Smooth muscle cell (in vitro differentiated cells): ENCODE measurements around the gene PYHIN1. TPM values are rescaled to one million over a fixed set of nuclear protein-coding genes. Genes with fewer than 3 reads are reported as not detected.
A peak's percentile ranks its signal among the peaks of the same experiment; 100 is the strongest.

ENCODE experiments used
- DNase-seq: peaks from one replicate; lab custom pipeline; 2025; ENCODE audit not compliant: unreplicated experiment; lab: John Stamatoyannopoulos, UW
- H2AFZ ChIP-seq: fragments of 200-600 bp; sonication (generic); 2 replicates; pipeline ENCODE4 v1.6.0; 2016; ENCODE audit warnings: antibody characterized with exemption, low read depth, mild to moderate bottlenecking
- H3F3A ChIP-seq: fragments of 200-600 bp; sonication (generic); 2 replicates; pipeline ENCODE4 v1.6.0; 2017; ENCODE audit warnings: antibody characterized with exemption, low read depth
- H3K27ac ChIP-seq: fragments of 200-600 bp; sonication (generic); 2 replicates; pipeline ENCODE4 v1.5.1; 2016; ENCODE audit warnings: low read depth, mild to moderate bottlenecking
- H3K27me3 ChIP-seq: fragments of 200-600 bp; sonication (generic); 2 replicates; pipeline ENCODE4 v1.6.1; 2016; ENCODE audit warnings: low read depth, mild to moderate bottlenecking
- H3K36me3 ChIP-seq: fragments of 200-600 bp; sonication (generic); 2 replicates; pipeline ENCODE4 v1.5.1; 2016; ENCODE audit warnings: low read depth
- H3K4me1 ChIP-seq: fragments of 200-600 bp; sonication (generic); 2 replicates; pipeline ENCODE4 v1.5.1; 2016; ENCODE audit warnings: low read depth
- H3K4me2 ChIP-seq: fragments of 200-600 bp; sonication (generic); 2 replicates; pipeline ENCODE4 v1.6.0; 2016; ENCODE audit warnings: mild to moderate bottlenecking
- H3K4me3 ChIP-seq: fragments of 200-600 bp; sonication (generic); 2 replicates; pipeline ENCODE4 v1.5.1; 2016; ENCODE audit warnings: mild to moderate bottlenecking
- H3K79me2 ChIP-seq: fragments of 200-600 bp; sonication (generic); 2 replicates; pipeline ENCODE4 v1.6.0; 2016; ENCODE audit warnings: low read depth, mild to moderate bottlenecking
- H3K9ac ChIP-seq: fragments of 200-600 bp; sonication (generic); 2 replicates; pipeline ENCODE4 v1.6.0; 2016; ENCODE audit warnings: low read depth
- H3K9me3 ChIP-seq: fragments of 200-600 bp; sonication (generic); replicated peaks from 2 replicates; pipeline ENCODE4 v1.5.1; 2016; ENCODE audit warnings: low read depth
- H4K20me1 ChIP-seq: fragments of 200-600 bp; sonication (generic); 2 replicates; pipeline ENCODE4 v1.6.0; 2016; ENCODE audit warnings: low read depth
- WGBS: methylation state at CpG from one replicate; pipeline ENCODE4 v1.1.7; 2016; ENCODE audit warnings: low lambda C conversion rate; 5-methylcytosine and 5-hydroxymethylcytosine counted together
- polyA plus RNA-seq: library from polyadenylated mRNA; unstranded; fragments of >200 nt; fragmentation: Nextera tagmentation; extraction: Ambion mirVana; gene quantifications from 2 replicates; pipeline ENCODE4 v1.2.1, GENCODE V29; 2016
- total RNA-seq: library from RNA; depleted of rRNA; stranded (reverse); fragments of >200 nt; gene quantifications from 2 replicates; pipeline ENCODE4 v1.2.3, GENCODE V29; 2014
- TF ChIP-seq, protein P1 (sequence below): fragments of 200-600 bp; sonication (generic); IDR thresholded peaks from 2 replicates; pipeline ENCODE4 v1.5.1; 2017; ENCODE audit warnings: borderline replicate concordance, mild to moderate bottlenecking, antibody characterized with exemption; ENCODE audit not compliant: insufficient read depth, poor library complexity, severe bottlenecking

Gene PYHIN1
- total RNA-seq: 0.22 TPM in 1 of 2 replicates, not detected in the other
- polyA plus RNA-seq: not detected in 2 replicates

DNA sequence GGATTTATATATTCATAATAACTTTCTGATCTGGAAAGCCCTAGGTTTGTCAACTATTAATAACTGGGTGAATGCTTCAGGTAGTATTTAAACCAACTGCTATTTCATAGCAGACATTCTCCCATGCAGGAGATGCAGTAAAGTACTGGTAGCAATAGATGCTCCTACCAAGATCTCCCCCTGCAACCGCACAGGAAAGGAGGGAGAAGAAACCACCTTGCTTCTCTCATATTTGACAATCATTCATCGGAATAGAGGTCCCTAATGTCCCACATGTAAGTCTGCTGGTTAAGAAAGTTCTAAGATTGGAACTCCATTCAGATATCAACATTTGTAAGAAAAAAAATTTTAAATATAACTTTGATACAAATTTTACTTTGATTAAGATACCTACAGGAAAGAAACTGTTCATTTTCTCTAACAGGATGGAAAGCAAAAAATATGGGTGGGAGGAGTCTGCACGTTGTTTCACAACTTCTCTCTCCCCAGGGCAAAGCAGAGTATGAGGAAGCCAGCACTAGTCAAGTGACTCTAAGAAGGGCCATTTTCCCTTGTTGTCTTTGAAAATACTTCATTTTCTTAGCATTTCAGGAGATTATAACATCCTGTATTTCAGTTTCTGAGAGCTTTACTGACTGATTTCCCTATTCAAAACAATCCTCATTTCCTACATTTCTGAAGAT is at the start of gene PYHIN1:
Gene PYHIN1, plus strand, starts transcription at position 498 of the 683 bp plus-strand sequence. CDS start 5,359 bp downstream, outside the sequence.
- DNase-seq: no peak
- H3K4me3 ChIP-seq: no peak within 1 kb of the TSS
- H3K27me3 ChIP-seq: no peaks in the 10 kb centered on the region
- H2AFZ ChIP-seq: peak within 1 kb of the TSS; percentile 24
- H3K27ac ChIP-seq: no peak within 1 kb of the TSS
- no peaks in the 10 kb centered on the region for H3K9me3 ChIP-seq
- H3F3A ChIP-seq: no peaks in the 10 kb centered on the region
- H3K79me2 ChIP-seq: no peaks in the 10 kb centered on the region
- H3K4me2 ChIP-seq: no peak within 1 kb of the TSS
- no peak within 1 kb of the TSS for H3K9ac ChIP-seq
- H3K36me3 ChIP-seq: no peaks in the 10 kb centered on the region
- no peaks in the 10 kb centered on the region for H3K4me1 ChIP-seq
- no peaks in the 10 kb centered on the region for H4K20me1 ChIP-seq
- 82% methylated on average over 3 of the region's 3 CpGs for WGBS
- TF ChIP-seq, protein P1, sequence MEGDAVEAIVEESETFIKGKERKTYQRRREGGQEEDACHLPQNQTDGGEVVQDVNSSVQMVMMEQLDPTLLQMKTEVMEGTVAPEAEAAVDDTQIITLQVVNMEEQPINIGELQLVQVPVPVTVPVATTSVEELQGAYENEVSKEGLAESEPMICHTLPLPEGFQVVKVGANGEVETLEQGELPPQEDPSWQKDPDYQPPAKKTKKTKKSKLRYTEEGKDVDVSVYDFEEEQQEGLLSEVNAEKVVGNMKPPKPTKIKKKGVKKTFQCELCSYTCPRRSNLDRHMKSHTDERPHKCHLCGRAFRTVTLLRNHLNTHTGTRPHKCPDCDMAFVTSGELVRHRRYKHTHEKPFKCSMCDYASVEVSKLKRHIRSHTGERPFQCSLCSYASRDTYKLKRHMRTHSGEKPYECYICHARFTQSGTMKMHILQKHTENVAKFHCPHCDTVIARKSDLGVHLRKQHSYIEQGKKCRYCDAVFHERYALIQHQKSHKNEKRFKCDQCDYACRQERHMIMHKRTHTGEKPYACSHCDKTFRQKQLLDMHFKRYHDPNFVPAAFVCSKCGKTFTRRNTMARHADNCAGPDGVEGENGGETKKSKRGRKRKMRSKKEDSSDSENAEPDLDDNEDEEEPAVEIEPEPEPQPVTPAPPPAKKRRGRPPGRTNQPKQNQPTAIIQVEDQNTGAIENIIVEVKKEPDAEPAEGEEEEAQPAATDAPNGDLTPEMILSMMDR: no peak

DNA sequence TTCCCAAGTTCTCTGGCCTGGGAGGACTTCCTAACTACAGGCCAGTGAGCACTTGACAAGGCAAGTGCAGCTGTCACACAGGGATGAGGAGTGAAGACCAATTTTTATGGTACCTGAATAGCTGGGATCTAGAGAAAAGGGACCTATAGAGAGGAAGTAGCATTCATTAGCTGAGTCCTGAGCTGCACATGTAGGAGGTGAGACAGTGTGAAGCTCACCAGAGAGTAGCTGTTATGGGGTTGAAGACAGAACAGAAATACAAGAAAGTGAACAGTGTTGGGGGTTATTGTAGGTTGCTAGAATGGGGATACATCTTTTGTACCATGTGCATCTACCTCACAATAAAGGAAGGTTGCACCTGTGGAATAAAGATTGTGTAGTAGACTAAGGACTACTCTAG is 37.7 kb upstream of the PYHIN1 start:
- Histone ChIP-seq H3K4me1 (no peaks in the 10 kb centered on the region), H3K27me3 (no peaks in the 10 kb centered on the region), H3K9ac (no peak overlapping the region), H4K20me1 (no peaks in the 10 kb centered on the region), H3K27ac (no peak overlapping the region), H3K79me2 (no peaks in the 10 kb centered on the region), H3K36me3 (no peaks in the 10 kb centered on the region), H3K4me3 (no peak overlapping the region), H3F3A (no peaks in the 10 kb centered on the region), H2AFZ (no peak overlapping the region), H3K4me2 (no peak overlapping the region), H3K9me3 (no peaks in the 10 kb centered on the region)
- no peak for DNase-seq
- TF ChIP-seq, protein P1: no peak

DNA sequence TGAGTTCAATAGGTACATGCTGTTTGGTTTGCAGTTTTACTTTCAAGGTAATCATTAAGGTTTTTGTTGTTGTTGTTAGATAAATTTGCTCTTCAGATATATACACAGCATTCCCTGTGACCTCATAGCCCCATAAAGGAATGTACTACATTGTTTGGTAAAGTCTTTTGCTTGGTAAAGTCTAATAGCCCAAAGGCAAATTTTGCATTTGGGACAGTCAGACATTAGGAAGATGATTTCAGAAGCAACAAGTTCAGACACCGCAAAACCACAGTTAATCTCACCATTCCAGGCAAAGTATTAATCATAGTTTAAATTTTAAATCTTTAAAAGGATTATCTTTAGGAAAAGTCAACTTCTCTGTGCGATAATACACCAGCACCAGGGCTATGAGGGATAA is 32.6 kb upstream of the PYHIN1 start:
- Histone ChIP-seq H3K27ac (peak overlapping the region; percentile 36), H3K4me3 (no peak overlapping the region), H3K4me2 (no peak overlapping the region), H3K36me3 (no peaks in the 10 kb centered on the region), H2AFZ (no peak overlapping the region), H3F3A (no peaks in the 10 kb centered on the region), H3K9ac (no peak overlapping the region), H4K20me1 (no peaks in the 10 kb centered on the region), H3K79me2 (no peaks in the 10 kb centered on the region), H3K4me1 (no peaks in the 10 kb centered on the region), H3K27me3 (no peaks in the 10 kb centered on the region), H3K9me3 (no peaks in the 10 kb centered on the region)
- TF ChIP-seq, protein P1: no peak
- DNase-seq: no peak
- 44% methylated on average over 2 of the region's 2 CpGs for WGBS

DNA sequence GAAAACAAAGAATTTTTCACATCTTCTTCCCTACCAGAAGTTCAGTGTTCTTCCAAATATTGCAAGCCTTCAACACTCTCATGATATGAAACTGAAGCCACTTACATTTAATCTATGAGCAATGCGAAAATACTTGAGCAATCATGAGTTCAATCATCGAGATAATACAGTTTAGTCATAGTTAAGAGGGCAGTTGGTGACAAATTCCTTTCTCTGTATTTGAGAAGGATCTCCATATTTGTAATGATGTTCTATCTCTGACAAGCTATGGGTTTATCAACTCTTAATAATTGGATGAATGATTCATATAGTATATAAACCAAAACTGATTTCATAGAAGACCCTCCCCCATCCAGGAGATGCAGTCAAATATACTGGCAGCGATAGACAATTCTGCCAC is 29.7 kb upstream of the PYHIN1 start:
- Histone ChIP-seq H4K20me1 (no peaks in the 10 kb centered on the region), H3K9ac (no peak overlapping the region), H2AFZ (no peak overlapping the region), H3K9me3 (no peaks in the 10 kb centered on the region), H3K36me3 (no peaks in the 10 kb centered on the region), H3K4me1 (no peaks in the 10 kb centered on the region), H3K4me3 (no peak overlapping the region), H3K27me3 (no peaks in the 10 kb centered on the region), H3F3A (no peaks in the 10 kb centered on the region), H3K79me2 (no peaks in the 10 kb centered on the region), H3K4me2 (no peak overlapping the region), H3K27ac (no peak overlapping the region)
- WGBS: 88% methylated on average over 3 of the region's 3 CpGs
- DNase-seq: no peak
- TF ChIP-seq, protein P1: no peak
